ENCODE data around the gene STON2. TPM values are rescaled to one million over a fixed set of nuclear protein-coding genes. Genes with fewer than 3 reads are reported as not detected.

The STON2 gene
- total and polyA plus RNA-seq, 2 of the 13 experiments (the other 11 are each of a cell fraction or from before 2014, with no cell fraction given) = 2.1 to 11.0 TPM

DNA sequence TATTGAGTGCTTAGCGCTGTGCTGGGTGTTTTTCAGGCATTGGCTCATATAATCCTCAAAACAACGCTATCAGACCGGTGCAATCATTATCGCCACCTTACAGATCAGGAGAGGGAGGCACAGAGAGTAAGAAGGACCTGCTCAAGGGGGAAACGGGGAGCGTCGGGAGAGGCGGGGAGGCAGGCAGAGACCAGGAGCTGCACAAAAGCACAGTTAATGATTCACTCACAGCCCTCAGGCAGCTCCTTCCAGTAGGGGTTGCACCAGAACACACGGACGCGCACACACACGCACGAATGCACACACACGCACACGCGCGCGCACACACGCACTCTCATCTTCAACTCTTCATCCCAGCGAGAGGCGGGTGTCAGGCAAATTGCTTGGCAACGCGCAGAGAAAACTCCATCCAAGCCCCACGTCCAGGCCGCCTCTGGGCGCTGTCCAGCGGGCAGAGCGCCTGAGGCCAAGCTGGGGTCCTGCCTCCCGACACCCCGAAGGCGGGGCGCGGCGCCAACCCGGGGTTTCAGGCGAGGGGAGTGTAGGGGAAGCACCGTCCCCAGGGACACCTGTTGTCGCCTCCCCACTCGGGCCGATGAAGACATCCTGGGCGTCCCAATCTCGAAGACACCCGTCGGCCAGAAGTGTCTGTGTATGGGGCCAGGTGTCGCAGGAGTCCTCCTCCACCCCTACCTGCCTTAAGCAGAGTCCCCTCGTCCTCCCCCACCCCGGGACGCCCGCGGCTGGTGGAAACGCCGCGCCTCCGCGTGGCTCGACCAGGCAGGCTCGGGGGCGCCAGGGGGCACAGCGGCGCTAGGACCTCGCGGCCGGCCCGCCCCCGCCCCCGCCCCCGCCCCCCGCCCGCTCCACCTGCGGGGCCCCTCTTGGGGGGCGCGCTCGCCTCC, 35.5 kb upstream of the STON2 start (continued):
- TF ChIP-seq, protein P1, sequence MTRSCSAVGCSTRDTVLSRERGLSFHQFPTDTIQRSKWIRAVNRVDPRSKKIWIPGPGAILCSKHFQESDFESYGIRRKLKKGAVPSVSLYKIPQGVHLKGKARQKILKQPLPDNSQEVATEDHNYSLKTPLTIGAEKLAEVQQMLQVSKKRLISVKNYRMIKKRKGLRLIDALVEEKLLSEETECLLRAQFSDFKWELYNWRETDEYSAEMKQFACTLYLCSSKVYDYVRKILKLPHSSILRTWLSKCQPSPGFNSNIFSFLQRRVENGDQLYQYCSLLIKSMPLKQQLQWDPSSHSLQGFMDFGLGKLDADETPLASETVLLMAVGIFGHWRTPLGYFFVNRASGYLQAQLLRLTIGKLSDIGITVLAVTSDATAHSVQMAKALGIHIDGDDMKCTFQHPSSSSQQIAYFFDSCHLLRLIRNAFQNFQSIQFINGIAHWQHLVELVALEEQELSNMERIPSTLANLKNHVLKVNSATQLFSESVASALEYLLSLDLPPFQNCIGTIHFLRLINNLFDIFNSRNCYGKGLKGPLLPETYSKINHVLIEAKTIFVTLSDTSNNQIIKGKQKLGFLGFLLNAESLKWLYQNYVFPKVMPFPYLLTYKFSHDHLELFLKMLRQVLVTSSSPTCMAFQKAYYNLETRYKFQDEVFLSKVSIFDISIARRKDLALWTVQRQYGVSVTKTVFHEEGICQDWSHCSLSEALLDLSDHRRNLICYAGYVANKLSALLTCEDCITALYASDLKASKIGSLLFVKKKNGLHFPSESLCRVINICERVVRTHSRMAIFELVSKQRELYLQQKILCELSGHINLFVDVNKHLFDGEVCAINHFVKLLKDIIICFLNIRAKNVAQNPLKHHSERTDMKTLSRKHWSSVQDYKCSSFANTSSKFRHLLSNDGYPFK (CRISPR knock-in tag; IDR thresholded peaks at IDR 0.05; ENCODE audit: borderline replicate concordance) = peak; percentile 55; the same call in 1 of the 2 replicates
- TF ChIP-seq, protein P2, sequence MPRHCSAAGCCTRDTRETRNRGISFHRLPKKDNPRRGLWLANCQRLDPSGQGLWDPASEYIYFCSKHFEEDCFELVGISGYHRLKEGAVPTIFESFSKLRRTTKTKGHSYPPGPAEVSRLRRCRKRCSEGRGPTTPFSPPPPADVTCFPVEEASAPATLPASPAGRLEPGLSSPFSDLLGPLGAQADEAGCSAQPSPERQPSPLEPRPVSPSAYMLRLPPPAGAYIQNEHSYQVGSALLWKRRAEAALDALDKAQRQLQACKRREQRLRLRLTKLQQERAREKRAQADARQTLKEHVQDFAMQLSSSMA (CRISPR knock-in tag; IDR thresholded peaks at IDR 0.05) = no peak
- TF ChIP-seq, protein P3, sequence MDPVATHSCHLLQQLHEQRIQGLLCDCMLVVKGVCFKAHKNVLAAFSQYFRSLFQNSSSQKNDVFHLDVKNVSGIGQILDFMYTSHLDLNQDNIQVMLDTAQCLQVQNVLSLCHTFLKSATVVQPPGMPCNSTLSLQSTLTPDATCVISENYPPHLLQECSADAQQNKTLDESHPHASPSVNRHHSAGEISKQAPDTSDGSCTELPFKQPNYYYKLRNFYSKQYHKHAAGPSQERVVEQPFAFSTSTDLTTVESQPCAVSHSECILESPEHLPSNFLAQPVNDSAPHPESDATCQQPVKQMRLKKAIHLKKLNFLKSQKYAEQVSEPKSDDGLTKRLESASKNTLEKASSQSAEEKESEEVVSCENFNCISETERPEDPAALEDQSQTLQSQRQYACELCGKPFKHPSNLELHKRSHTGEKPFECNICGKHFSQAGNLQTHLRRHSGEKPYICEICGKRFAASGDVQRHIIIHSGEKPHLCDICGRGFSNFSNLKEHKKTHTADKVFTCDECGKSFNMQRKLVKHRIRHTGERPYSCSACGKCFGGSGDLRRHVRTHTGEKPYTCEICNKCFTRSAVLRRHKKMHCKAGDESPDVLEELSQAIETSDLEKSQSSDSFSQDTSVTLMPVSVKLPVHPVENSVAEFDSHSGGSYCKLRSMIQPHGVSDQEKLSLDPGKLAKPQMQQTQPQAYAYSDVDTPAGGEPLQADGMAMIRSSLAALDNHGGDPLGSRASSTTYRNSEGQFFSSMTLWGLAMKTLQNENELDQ (CRISPR knock-in tag; IDR thresholded peaks at IDR 0.05; ENCODE audit: borderline replicate concordance) = no peak
- TF ChIP-seq, protein P4, sequence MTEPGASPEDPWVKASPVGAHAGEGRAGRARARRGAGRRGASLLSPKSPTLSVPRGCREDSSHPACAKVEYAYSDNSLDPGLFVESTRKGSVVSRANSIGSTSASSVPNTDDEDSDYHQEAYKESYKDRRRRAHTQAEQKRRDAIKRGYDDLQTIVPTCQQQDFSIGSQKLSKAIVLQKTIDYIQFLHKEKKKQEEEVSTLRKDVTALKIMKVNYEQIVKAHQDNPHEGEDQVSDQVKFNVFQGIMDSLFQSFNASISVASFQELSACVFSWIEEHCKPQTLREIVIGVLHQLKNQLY (CRISPR knock-in tag; IDR thresholded peaks at IDR 0.05) = no peak
- TF ChIP-seq ZNF589 (CRISPR knock-in tag; conservative IDR thresholded peaks at IDR 0.05) (no peak), LCORL (IDR thresholded peaks at IDR 0.05) (no peak), LCORL (CRISPR knock-in tag; IDR thresholded peaks at IDR 0.05) (peak; percentile 38; the same call in 1 of the 2 replicates), AGO2 (optimal IDR thresholded peaks at IDR 0.05; ENCODE audit: low read depth, low read length) (peak; percentile 38), SP4 (CRISPR knock-in tag; IDR thresholded peaks at IDR 0.05) (0 out of 2 replicates have a peak, but pooled peaks have one; percentile 13), RARG (CRISPR knock-in tag; IDR thresholded peaks at IDR 0.05; ENCODE audit: low read depth) (no peak), MAFG (CRISPR knock-in tag; IDR thresholded peaks at IDR 0.05) (no peak), ZMYM3 (CRISPR knock-in tag; IDR thresholded peaks at IDR 0.05) (peak; percentile 61), ZNF773 (CRISPR knock-in tag; IDR thresholded peaks at IDR 0.05; ENCODE audit: borderline replicate concordance) (no peak), ZNF615 (CRISPR knock-in tag; IDR thresholded peaks at IDR 0.05; ENCODE audit: borderline replicate concordance) (no peak), MIER2 (CRISPR knock-in tag; IDR thresholded peaks at IDR 0.05) (peak; percentile 91), BORCS8-MEF2B (CRISPR knock-in tag; IDR thresholded peaks at IDR 0.05) (no peak; the same call in 1 of the 2 replicates), MTA1 (CRISPR knock-in tag; IDR thresholded peaks at IDR 0.05; ENCODE audit: borderline replicate concordance) (peak; percentile 91; the same call in 1 of the 2 replicates), ZNF335 (CRISPR knock-in tag; IDR thresholded peaks at IDR 0.05) (peak; percentile 67; the same call in 1 of the 2 replicates)
- TF ChIP-seq, protein P5, sequence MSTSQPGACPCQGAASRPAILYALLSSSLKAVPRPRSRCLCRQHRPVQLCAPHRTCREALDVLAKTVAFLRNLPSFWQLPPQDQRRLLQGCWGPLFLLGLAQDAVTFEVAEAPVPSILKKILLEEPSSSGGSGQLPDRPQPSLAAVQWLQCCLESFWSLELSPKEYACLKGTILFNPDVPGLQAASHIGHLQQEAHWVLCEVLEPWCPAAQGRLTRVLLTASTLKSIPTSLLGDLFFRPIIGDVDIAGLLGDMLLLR (CRISPR knock-in tag; IDR thresholded peaks at IDR 0.05) = 0 out of 2 replicates have a peak, but pooled peaks have one; percentile 51
